K562 (cell line): ENCODE measurements around the gene METTL24. TPM values are rescaled to one million over a fixed set of nuclear protein-coding genes. Genes with fewer than 3 reads are reported as not detected.

Source experiments
- ATAC-seq: fragments of 200-7000 bp; cut with Tn5 transposase; 3 replicates; pipeline ENCODE4 v1.9.1; 2020; ENCODE audit warnings: moderate library complexity
- BruUV-seq: library from RNA; stranded (reverse); fragments of 400-500 nt; replicated peaks from 2 replicates; lab custom pipeline; 2021; lab: Mats Ljungman, UMichigan
- CTCF ChIA-PET: fragments of 300-600 bp; formaldehyde crosslinking; extraction: SDS; loops from one replicate; lab custom pipeline; 2021; ENCODE audit warnings: low intra/inter-chr PET ratio; lab: Yijun Ruan, JAX
- POLR2A ChIA-PET: fragments of 300-600, 350-650 bp; sonication (Branson Sonifier 250); formaldehyde crosslinking; extraction: SDS; loops from one replicate; lab custom pipeline; 2021; ENCODE audit warnings: antibody characterized with exemption, inconsistent platforms; lab: Yijun Ruan, JAX
- DNase-seq, 4 experiments: peaks; one replicate each; pipeline versions ENCODE4 v3.0.0 to v3.0.0-alpha.2; 2011 to 2018; ENCODE audit warnings: low spot score in 3 of 4, mixed read lengths in 3 of 4; ENCODE audit errors: extremely low read depth in 1 of 4
- FAIRE-seq: peaks from 2 replicates; lab custom pipeline; 2011; peaks lifted over from hg19 to GRCh38; lab: Jason Lieb, UNC
- H2AFZ ChIP-seq: 2 replicates; pipeline ENCODE4 v1.6.0; 2011; ENCODE audit warnings: low read depth, low read length, control low read depth, inconsistent platforms
- H3K27ac ChIP-seq: fragments of 200-600 bp; 3 replicates; pipeline ENCODE4 v1.8.0; 2011; ENCODE audit warnings: low read depth, mild to moderate bottlenecking, control low read depth, inconsistent platforms, low read length, moderate library complexity, mixed read lengths; ENCODE audit errors: extremely low read depth
- H3K27me3 ChIP-seq, 2 experiments: fragments of 300-600 bp in 1 of 2; 2 replicates in 1 of 2; 3 replicates in 1 of 2; pipeline versions ENCODE4 v1.6.0 to v1.8.0; 2011; ENCODE audit warnings: inconsistent platforms in 2 of 2, low read length in 2 of 2, mild to moderate bottlenecking in 1 of 2, mixed read lengths in 1 of 2, moderate library complexity in 1 of 2; ENCODE audit not compliant: control insufficient read depth in 2 of 2, insufficient read depth in 2 of 2
- H3K36me3 ChIP-seq: fragments of 300-600 bp; 3 replicates; pipeline ENCODE4 v1.8.0; 2011; ENCODE audit warnings: mild to moderate bottlenecking, low read length, inconsistent platforms; ENCODE audit not compliant: control insufficient read depth, insufficient read depth
- H3K4me1 ChIP-seq, 2 experiments: fragments of 200-600 bp in 1 of 2; replicated peaks in 1 of 2; 2 replicates in 1 of 2; 3 replicates in 1 of 2; pipeline versions ENCODE4 v1.5.1 to v1.8.0; 2011; ENCODE audit warnings: inconsistent platforms in 2 of 2, low read length in 2 of 2, mild to moderate bottlenecking in 1 of 2, mixed read lengths in 1 of 2, moderate library complexity in 1 of 2; ENCODE audit not compliant: control insufficient read depth in 2 of 2, insufficient read depth in 2 of 2
- H3K4me2 ChIP-seq: 2 replicates; pipeline ENCODE4 v1.6.1; 2011; ENCODE audit warnings: low read length, control low read depth, inconsistent platforms, mixed read lengths; ENCODE audit not compliant: insufficient read depth
- H3K4me3 ChIP-seq: fragments of 200-600 bp; sonication (generic), shearing (Covaris generic); 2 replicates; pipeline ENCODE4 v1.5.1; 2016; ENCODE audit warnings: control low read depth, inconsistent platforms
- H3K79me2 ChIP-seq: fragments of 200-600 bp; 3 replicates; pipeline ENCODE4 v1.8.0; 2011; ENCODE audit warnings: low read length, inconsistent platforms; ENCODE audit not compliant: control insufficient read depth, insufficient read depth
- H3K9ac ChIP-seq, 2 experiments: 2 replicates each; pipeline versions ENCODE4 v1.6.0 to v1.6.1; 2011; ENCODE audit warnings: low read depth in 2 of 2, low read length in 2 of 2, control low read depth in 1 of 2, inconsistent platforms in 1 of 2, mild to moderate bottlenecking in 1 of 2, mixed read lengths in 1 of 2; ENCODE audit not compliant: insufficient read depth in 1 of 2
- H3K9me1 ChIP-seq: one replicate; pipeline ENCODE4 v1.6.0; 2011; ENCODE audit warnings: inconsistent platforms, mild to moderate bottlenecking, low read length, moderate library complexity; ENCODE audit not compliant: control insufficient read depth, insufficient read depth
- H3K9me3 ChIP-seq: replicated peaks from 2 replicates; pipeline ENCODE4 v1.5.1; 2011; ENCODE audit warnings: low read depth, low read length, inconsistent platforms; ENCODE audit not compliant: control insufficient read depth, insufficient read depth
- H4K20me1 ChIP-seq: replicated peaks from 2 replicates; pipeline ENCODE4 v1.6.1; 2011; ENCODE audit warnings: low read length, inconsistent platforms, mixed read lengths; ENCODE audit not compliant: control insufficient read depth, insufficient read depth
- ETV6 ChIP-seq, 3 experiments: fragments of 150-350 bp in 1 of 3; sonication (generic) in 1 of 3; formaldehyde crosslinking in 1 of 3; IDR thresholded peaks; 2 replicates each; pipeline versions ENCODE4 v1.6.1 to v1.8.0; 2014 to 2022; ENCODE audit warnings: borderline replicate concordance in 2 of 3, low read depth in 2 of 3, antibody characterized with exemption in 1 of 3, low read length in 1 of 3, mild to moderate bottlenecking in 1 of 3, missing genetic modification reagents in 1 of 3
- HLTF ChIP-seq: fragments of 450-650 bp; IDR thresholded peaks from 2 replicates; pipeline ENCODE4 v1.6.1; 2016
- MLX ChIP-seq, 2 experiments: fragments of 450-650 bp in 1 of 2; sonication (generic) in 1 of 2; formaldehyde crosslinking; conservative IDR thresholded peaks; 2 replicates each; pipeline versions ENCODE4 v1.4.0 to v1.8.1; 2020 to 2022; ENCODE audit warnings: mild to moderate bottlenecking in 1 of 2, missing genetic modification reagents in 1 of 2
- RNF2 ChIP-seq: sonication (generic); IDR thresholded peaks from 2 replicates; pipeline ENCODE4 v1.6.1; 2016
- SRF ChIP-seq, 2 experiments: fragments of 250-450, 450-650 bp in 1 of 2; sonication (Bioruptor Pico) in 1 of 2; sonication (generic) in 1 of 2; formaldehyde crosslinking; IDR thresholded peaks; 2 replicates each; pipeline versions ENCODE4 v1.5.0 to v1.5.1; 2020 to 2022; ENCODE audit warnings: mild to moderate bottlenecking in 1 of 2, missing genetic modification reagents in 1 of 2
- WGBS: fragments of 100-300 bp; shearing (Covaris generic); methylation state at CpG from one replicate; pipeline ENCODE4 v1.1.6; 2016; ENCODE audit warnings: low coverage, mixed read lengths; ENCODE audit not compliant: insufficient coverage; ENCODE audit errors: missing lambda C conversion rate; 5-methylcytosine and 5-hydroxymethylcytosine counted together
- in situ Hi-C: fragments of 300-500 bp; cut with MboI; formaldehyde crosslinking; loops from 4 replicates; pipeline ENCODE4 v1.15.0; 2018; ENCODE audit warnings: inconsistent platforms, mixed read lengths
- intact Hi-C: fragments of 100-400 bp; cut with micrococcal nuclease; formaldehyde crosslinking; loops from 2 replicates; pipeline ENCODE4 v1.14.2; 2022
- polyA plus RNA-seq, 8 experiments: library from polyadenylated mRNA; depleted of rRNA in 4 of 8; stranded (reverse) in 5 of 8; unstranded in 3 of 8; fragments of >200 nt; fragmentation: Nextera tagmentation in 2 of 8; fragmentation: Illumina TruSeq in 1 of 8; extraction: Ambion mirVana in 2 of 8; extraction: Trizol in 1 of 8; gene quantifications; 2 replicates each; pipeline versions ENCODE4 v1.2.1 to v1.2.3, GENCODE V29; 2011 to 2014; ENCODE audit warnings: inconsistent platforms in 1 of 8, missing spikeins in 1 of 8
- total RNA-seq, 7 experiments: library from RNA; depleted of rRNA in 6 of 7; stranded (reverse); fragments of >200 nt in 6 of 7; fragmentation: Illumina TruSeq in 2 of 7; extraction: Trizol in 2 of 7; gene quantifications; 2 replicates each; pipeline versions ENCODE4 v1.2.1 to v1.2.3, GENCODE V29; 2011 to 2021; ENCODE audit warnings: low replicate concordance in 1 of 7

The METTL24 gene
- total and polyA plus RNA-seq, 9 of the 15 experiments (the other 6 are each of a cell fraction or from before 2014, with no cell fraction given), result not detected

GRCh38 chr6:110214338-110214737 lies 143.8 kb downstream of the METTL24 start:
- Histone ChIP-seq H3K4me1 (no peaks in the 10 kb centered on the region), H2AFZ (no peak overlapping the region), H3K9me3 (no peaks in the 10 kb centered on the region), H3K4me2 (no peak overlapping the region), H3K4me3 (no peak overlapping the region), H3K79me2 (no peaks in the 10 kb centered on the region), H3K9ac (no peak overlapping the region), H3K36me3 (peaks cover 62% of the 10 kb centered on the region), H3K27me3 (no peaks in the 10 kb centered on the region), H3K27ac (no peak overlapping the region), H4K20me1 (no peaks in the 10 kb centered on the region), H3K9me1 (no peaks in the 10 kb centered on the region)
- CTCF ChIA-PET, result no interaction called here
- DNase-seq, result no peak
- no peak for TF ChIP-seq RNF2
- no peak for TF ChIP-seq HLTF
- no peak for TF ChIP-seq SRF (CRISPR knock-in tag; IDR thresholded peaks at IDR 0.05)
- no peak for TF ChIP-seq ETV6 (IDR thresholded peaks at IDR 0.05; ENCODE audit: borderline replicate concordance in 1 of 2, low read depth in 2 of 2, low read length in 1 of 2)
- no peak for TF ChIP-seq ETV6 (CRISPR knock-in tag; IDR thresholded peaks at IDR 0.05; ENCODE audit: borderline replicate concordance)
- TF ChIP-seq MLX (CRISPR knock-in tag; conservative IDR thresholded peaks at IDR 0.05), result no peak
- POLR2A ChIA-PET, result interaction anchor here (0.6 to 1.0 kb wide), 3 partner anchors 25 to 218 kb away, joined by 3 read pairs; no protein-coding TSS in a partner anchor
- FAIRE-seq, result no peak
- 30% methylated on average over 1 of the region's 1 CpG for WGBS
- intact Hi-C loops (no loop called here), in situ Hi-C loops (no loop called here)
- no peak for ATAC-seq
- no TSS peak for BruUV-seq
